NT2/D1 (cell line): ENCODE results near the gene DDX42.

Experiments
- DNase-seq: peaks from one replicate; pipeline ENCODE4 v3.0.0-alpha.2; 2011; ENCODE audit warnings: low read depth, low spot score
- H3K27me3 ChIP-seq: 2 replicates; pipeline ENCODE4 v1.6.0; 2011; ENCODE audit warnings: mild to moderate bottlenecking; ENCODE audit not compliant: insufficient read length, insufficient read depth
- H3K36me3 ChIP-seq: 2 replicates; pipeline ENCODE4 v1.6.1; 2011; ENCODE audit warnings: mild to moderate bottlenecking, low read length, mixed read lengths; ENCODE audit not compliant: insufficient read depth, insufficient read length
- H3K4me1 ChIP-seq: 2 replicates; pipeline ENCODE4 v1.5.1; 2011; ENCODE audit not compliant: insufficient read depth, insufficient read length
- H3K4me3 ChIP-seq: 2 replicates; pipeline ENCODE4 v1.5.1; 2011; ENCODE audit warnings: low read depth; ENCODE audit not compliant: insufficient read length
- H3K9ac ChIP-seq: 2 replicates; pipeline ENCODE4 v1.6.0; 2011; ENCODE audit warnings: low read depth; ENCODE audit not compliant: insufficient read length
- H3K9me3 ChIP-seq: 2 replicates; pipeline ENCODE4 v1.5.1; 2011; ENCODE audit warnings: mild to moderate bottlenecking, low read length; ENCODE audit not compliant: insufficient read depth
- SUZ12 ChIP-seq: IDR thresholded peaks from 2 replicates; pipeline ENCODE4 v1.6.1; 2011; ENCODE audit not compliant: insufficient read length, insufficient read depth; ENCODE audit errors: extremely low read depth
- YY1 ChIP-seq: IDR thresholded peaks from 2 replicates; pipeline ENCODE4 v1.6.1; 2011; ENCODE audit not compliant: insufficient read length, insufficient read depth
- ZNF274 ChIP-seq: IDR thresholded peaks from 2 replicates; pipeline ENCODE4 v1.6.1; 2011; ENCODE audit warnings: mild to moderate bottlenecking, low read depth, low read length

Gene DDX42

DNA sequence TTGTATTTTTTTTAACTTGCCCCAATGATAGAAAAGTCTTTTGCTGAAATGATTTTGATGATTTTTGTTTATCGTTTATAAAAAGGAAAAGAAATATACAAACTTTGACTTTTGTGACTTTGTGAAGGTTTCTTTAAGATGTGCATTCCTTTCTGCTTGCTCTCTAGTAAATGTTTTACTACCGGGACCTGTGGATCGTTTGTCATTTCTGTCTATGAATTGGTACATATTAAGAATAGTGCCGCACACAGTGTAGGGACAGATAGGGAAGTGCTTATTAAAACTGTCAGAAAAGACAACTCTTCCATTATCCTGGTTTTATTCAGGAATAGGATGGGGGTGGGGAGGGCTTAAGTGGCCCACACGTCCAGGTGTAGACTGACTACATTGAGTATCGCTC, 45.2 kb downstream of the DDX42 start:
- Histone ChIP-seq H3K9ac (no peak overlapping the region), H3K36me3 (peaks cover 96% of the 10 kb centered on the region), H3K27me3 (no peaks in the 10 kb centered on the region), H3K9me3 (no peaks in the 10 kb centered on the region), H3K4me3 (no peak overlapping the region), H3K4me1 (no peaks in the 10 kb centered on the region)
- TF ChIP-seq SUZ12 (no peak), ZNF274 (no peak), YY1 (no peak)
- no peak for DNase-seq

- no peaks in the 10 kb centered on the region for H3K9me3 ChIP-seq
- no peak overlapping the region for H3K9ac ChIP-seq
- no peak for DNase-seq
- no peak for TF ChIP-seq YY1
- TF ChIP-seq ZNF274: no peak
- no peak for TF ChIP-seq SUZ12
- peaks cover 96% of the 10 kb centered on the region for H3K36me3 ChIP-seq
- H3K27me3 ChIP-seq: no peaks in the 10 kb centered on the region
- H3K4me1 ChIP-seq: no peaks in the 10 kb centered on the region
- H3K4me3 ChIP-seq: no peak overlapping the region
Observed at GRCh38 chr17:63819585-63820537, 45.9 kb downstream of the DDX42 start.

GRCh38 chr17:63820963-63821561, 47.1 kb downstream of the DDX42 start:
- Histone ChIP-seq H3K36me3 (peaks cover 96% of the 10 kb centered on the region), H3K4me3 (no peak overlapping the region), H3K4me1 (no peaks in the 10 kb centered on the region), H3K27me3 (no peaks in the 10 kb centered on the region), H3K9ac (no peak overlapping the region), H3K9me3 (no peaks in the 10 kb centered on the region)
- no peak for DNase-seq
- no peak for TF ChIP-seq SUZ12
- TF ChIP-seq ZNF274: no peak
- TF ChIP-seq YY1: no peak

DNA sequence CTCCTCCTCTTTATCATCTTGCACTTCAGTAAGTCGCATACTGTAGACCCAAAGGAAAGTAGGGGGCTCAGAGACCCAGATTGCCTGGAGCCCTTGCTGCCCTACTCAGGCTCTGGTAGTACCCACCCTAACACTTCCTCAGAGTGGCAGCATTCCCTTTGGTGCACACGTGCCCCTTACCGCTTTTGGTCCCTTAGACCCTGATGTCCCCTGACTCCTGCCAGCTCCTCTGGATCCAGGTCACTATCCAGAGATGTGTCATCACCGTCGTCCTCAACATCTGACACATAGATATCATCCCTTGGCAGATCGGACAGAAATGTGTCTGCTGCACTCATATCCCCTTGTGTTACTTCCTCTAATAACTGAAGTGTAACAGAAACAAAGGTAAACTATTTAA, 47.8 kb downstream of the DDX42 start:
- Histone ChIP-seq H3K36me3 (peaks cover 90% of the 10 kb centered on the region), H3K4me3 (no peak overlapping the region), H3K9ac (no peak overlapping the region), H3K27me3 (no peaks in the 10 kb centered on the region), H3K9me3 (no peaks in the 10 kb centered on the region), H3K4me1 (no peaks in the 10 kb centered on the region)
- no peak for TF ChIP-seq SUZ12
- no peak for TF ChIP-seq YY1
- TF ChIP-seq ZNF274: no peak
- no peak for DNase-seq

- no peak overlapping the region for H3K9ac ChIP-seq
Observed at GRCh38 chr17:63822537-63822936, 48.6 kb downstream of the DDX42 start.

GRCh38 chr17:63823659-63824331, 49.8 kb downstream of the DDX42 start:
- DNase-seq: no peak
- Histone ChIP-seq H3K9ac (no peak overlapping the region), H3K4me1 (no peaks in the 10 kb centered on the region), H3K36me3 (peaks cover 80% of the 10 kb centered on the region), H3K27me3 (no peaks in the 10 kb centered on the region), H3K4me3 (no peak overlapping the region), H3K9me3 (no peaks in the 10 kb centered on the region)
- TF ChIP-seq ZNF274 (no peak), SUZ12 (no peak), YY1 (no peak)

More at GRCh38 chr17:63822537-63822936, 48.6 kb downstream of the DDX42 start:
- Histone ChIP-seq H3K27me3 (no peaks in the 10 kb centered on the region), H3K36me3 (peaks cover 82% of the 10 kb centered on the region), H3K4me3 (no peak overlapping the region), H3K4me1 (no peaks in the 10 kb centered on the region), H3K9me3 (no peaks in the 10 kb centered on the region)
- no peak for DNase-seq
- TF ChIP-seq SUZ12 (no peak), ZNF274 (no peak), YY1 (no peak)

GRCh38 chr17:63824362-63824761, 50.4 kb downstream of the DDX42 start:
- TF ChIP-seq SUZ12 (no peak), ZNF274 (no peak), YY1 (no peak)
- Histone ChIP-seq H3K4me3 (no peak overlapping the region), H3K4me1 (no peaks in the 10 kb centered on the region), H3K9me3 (no peaks in the 10 kb centered on the region), H3K27me3 (no peaks in the 10 kb centered on the region), H3K36me3 (peaks cover 80% of the 10 kb centered on the region), H3K9ac (no peak overlapping the region)
- DNase-seq: no peak
